ENCODE measurements around the gene ERVW-1. TPM values are rescaled to one million over a fixed set of nuclear protein-coding genes. Genes with fewer than 3 reads are reported as not detected.
"Not testable (repeated sequence)": the region's sequence is repeated elsewhere in the genome, so short reads cannot be mapped to it uniquely, and the experiment has no call there.

ERVW-1 gene
- total and polyA plus RNA-seq, 2 experiments from 2014 or later, result 0.07 TPM; not detected in 1

- peak; percentile 96 for ATAC-seq
- H3K4me3 Mint-ChIP-seq, result peak within 1 kb of the TSS; percentile 83
- H3K27ac ChIP-seq (ENCODE audit: low read depth), result peak within 1 kb of the TSS; percentile 96
Observed at GRCh38 chr7:92447345-92448204, 30.2 kb downstream of the ERVW-1 start, which contains the start of gene GATAD1. TSS of gene GATAD1 (plus strand) at chr7:92447482. CDS start at chr7:92447730, 248 bp downstream.

DNA sequence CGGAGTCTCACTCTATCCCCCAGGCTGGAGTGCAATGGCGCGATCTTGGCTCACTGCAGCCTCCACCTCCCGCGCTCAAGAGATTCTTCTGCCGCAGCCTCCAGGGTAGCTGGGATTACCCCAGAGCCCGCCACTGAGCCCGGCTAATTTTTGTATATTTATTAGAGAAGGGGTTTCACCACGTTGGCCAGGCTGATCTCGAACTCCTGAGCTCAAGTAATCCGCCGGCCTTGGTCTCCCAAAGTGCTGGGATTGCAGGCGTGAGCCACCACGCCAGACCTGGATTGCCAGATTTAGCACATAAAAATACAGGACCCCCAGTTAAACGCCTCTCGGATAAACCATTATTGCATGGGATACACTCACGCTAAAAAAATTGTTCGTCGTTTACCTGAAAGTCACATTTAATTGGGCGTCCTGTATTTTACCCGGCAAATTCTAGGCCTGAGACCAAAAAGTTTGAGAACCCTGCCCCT is 30.8 kb downstream of the ERVW-1 start:
- H3K4me1 ChIP-seq (ENCODE audit: insufficient read depth), result no peaks in the 10 kb centered on the region; the same call in 1 of the 2 replicates
- no peaks in the 10 kb centered on the region for H3K27me3 ChIP-seq (ENCODE audit: insufficient read depth)
- no peaks in the 10 kb centered on the region; the same call in 1 of the 2 replicates for H3K9me2 ChIP-seq (ENCODE audit: insufficient read depth)
- H3K4me3 ChIP-seq, result peak overlapping the region; percentile 60; the same call in 1 of the 2 replicates
- Mint-ChIP-seq H3K4me1 (peaks cover 9% of the 10 kb centered on the region), H3K36me3 (ENCODE audit: low read depth) (peaks cover 35% of the 10 kb centered on the region), H3K27me3 (ENCODE audit: insufficient read depth, low read depth, poor library complexity) (no peaks in the 10 kb centered on the region), H3K4me3 (peak overlapping the region; percentile 83), H3K27ac (peak overlapping the region; percentile 60; the same call in 1 of the 2 replicates), H3K9me3 (peaks cover 7% of the 10 kb centered on the region; the same call in 2 of the 3 replicates)
- peaks cover 15% of the 10 kb centered on the region for H3K36me3 ChIP-seq (ENCODE audit: insufficient read depth)
- peaks cover 8% of the 10 kb centered on the region; the same call in 1 of the 2 replicates for H3F3A ChIP-seq (replicated peaks; ENCODE audit: low read depth)
- peak overlapping the region; percentile 94 for H2AFZ ChIP-seq
- DNase-seq (ENCODE audit: low spot score), result no peak
- peak overlapping the region; percentile 41 for H3K4me2 ChIP-seq
- no peak for ATAC-seq
- H3K79me2 ChIP-seq (replicated peaks; ENCODE audit: insufficient read depth), result peaks cover 16% of the 10 kb centered on the region
- peak overlapping the region; percentile 21; the same call in 1 of the 2 replicates for H3K27ac ChIP-seq (ENCODE audit: low read depth)
- no peak for TF ChIP-seq JUNB (IDR thresholded peaks at IDR 0.05; ENCODE audit: unreplicated experiment)
- TF ChIP-seq CTCF (conservative IDR thresholded peaks at IDR 0.05; ENCODE audit: low read depth in 2 of 2), result peak; percentile 77 to 91; a peak in 2 of 4 replicates
- H4K20me1 ChIP-seq (replicated peaks; ENCODE audit: insufficient read depth), result 0 out of 2 replicates have a peak, but pooled peaks cover 9% of the 10 kb centered on the region

More at GRCh38 chr7:92447345-92448204, 30.2 kb downstream of the ERVW-1 start, which contains the start of gene GATAD1:
- Histone ChIP-seq H3K4me1 (ENCODE audit: insufficient read depth) (no peaks in the 10 kb centered on the region; the same call in 1 of the 2 replicates), H3K36me3 (ENCODE audit: insufficient read depth) (peaks cover 22% of the 10 kb centered on the region), H3K27me3 (ENCODE audit: insufficient read depth) (no peaks in the 10 kb centered on the region), H3F3A (replicated peaks; ENCODE audit: low read depth) (peaks cover 8% of the 10 kb centered on the region; the same call in 1 of the 2 replicates), H2AFZ (peak within 1 kb of the TSS; percentile 94), H4K20me1 (replicated peaks; ENCODE audit: insufficient read depth) (peaks cover 9% of the 10 kb centered on the region; the same call in 1 of the 2 replicates), H3K79me2 (replicated peaks; ENCODE audit: insufficient read depth) (peaks cover 16% of the 10 kb centered on the region), H3K4me2 (peak within 1 kb of the TSS; percentile 81), H3K4me3 (peak within 1 kb of the TSS; percentile 60), H3K9me2 (ENCODE audit: insufficient read depth) (no peaks in the 10 kb centered on the region; the same call in 1 of the 2 replicates)
- TF ChIP-seq CTCF (conservative IDR thresholded peaks at IDR 0.05; ENCODE audit: low read depth in 2 of 2) (no peak; a peak in 2 of 4 replicates), POLR2AphosphoS5 (IDR thresholded peaks at IDR 0.05; ENCODE audit: low read depth) (peak; percentile 90)
- Mint-ChIP-seq H3K4me1 (peaks cover 9% of the 10 kb centered on the region), H3K27me3 (ENCODE audit: insufficient read depth, low read depth, poor library complexity) (no peaks in the 10 kb centered on the region), H3K9me3 (peaks cover 1% of the 10 kb centered on the region; the same call in 1 of the 3 replicates), H3K27ac (peak within 1 kb of the TSS; percentile 60; the same call in 1 of the 2 replicates), H3K36me3 (ENCODE audit: low read depth) (peaks cover 42% of the 10 kb centered on the region)
- DNase-seq (ENCODE audit: low spot score), result peak; percentile 96

DNA sequence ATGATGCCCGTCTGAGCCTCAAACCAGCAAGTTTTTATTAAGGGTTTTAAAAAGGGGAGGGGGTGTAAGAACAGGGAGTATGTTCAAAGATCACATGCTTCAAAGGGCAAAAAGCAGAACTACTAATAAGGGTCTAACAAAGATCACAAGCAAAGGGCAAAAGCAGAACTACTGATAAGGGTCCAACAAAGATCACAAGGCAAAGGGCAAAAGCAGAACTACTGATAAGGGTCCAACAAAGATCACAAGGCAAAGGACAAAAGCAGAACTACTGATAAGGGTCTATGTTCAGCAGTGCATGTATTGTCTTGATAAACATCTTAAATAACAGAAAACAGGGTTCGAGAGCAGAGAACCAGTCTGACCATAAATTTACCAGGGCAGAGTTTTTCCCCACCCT is 35.0 kb downstream of the ERVW-1 start:
- H3K27me3 ChIP-seq (ENCODE audit: insufficient read depth); DNase-seq (ENCODE audit: low spot score); ATAC-seq; H3K9me2 ChIP-seq (ENCODE audit: insufficient read depth); H3K36me3 ChIP-seq (ENCODE audit: insufficient read depth); H2AFZ ChIP-seq; H3K79me2 ChIP-seq (replicated peaks; ENCODE audit: insufficient read depth); H3K27ac Mint-ChIP-seq; H4K20me1 ChIP-seq (replicated peaks; ENCODE audit: insufficient read depth); H3K27me3 Mint-ChIP-seq (ENCODE audit: insufficient read depth, low read depth, poor library complexity); H3F3A ChIP-seq (replicated peaks; ENCODE audit: low read depth); H3K4me3 ChIP-seq; H3K4me3 Mint-ChIP-seq; H3K36me3 Mint-ChIP-seq (ENCODE audit: low read depth); H3K27ac ChIP-seq (ENCODE audit: low read depth); H3K4me2 ChIP-seq: not testable (repeated sequence)
- H3K4me1 ChIP-seq (ENCODE audit: insufficient read depth), result peaks cover 17% of the 10 kb centered on the region
- Mint-ChIP-seq H3K4me1 (peaks cover 25% of the 10 kb centered on the region), H3K9me3 (peaks cover 13% of the 10 kb centered on the region; the same call in 2 of the 3 replicates)
